Activated gamma-delta T cell (primary cell): ENCODE results near the gene MYBPH.

ENCODE experiments used
- DNase-seq: peaks from one replicate; lab custom pipeline; 2025; lab: John Stamatoyannopoulos, UW
- total RNA-seq, 2 donors: gene quantifications; one replicate each; lab custom pipeline; 2026; lab: John Stamatoyannopoulos, UW

Gene MYBPH
- 0 reads per million in 2 donors for total RNA-seq

DNA sequence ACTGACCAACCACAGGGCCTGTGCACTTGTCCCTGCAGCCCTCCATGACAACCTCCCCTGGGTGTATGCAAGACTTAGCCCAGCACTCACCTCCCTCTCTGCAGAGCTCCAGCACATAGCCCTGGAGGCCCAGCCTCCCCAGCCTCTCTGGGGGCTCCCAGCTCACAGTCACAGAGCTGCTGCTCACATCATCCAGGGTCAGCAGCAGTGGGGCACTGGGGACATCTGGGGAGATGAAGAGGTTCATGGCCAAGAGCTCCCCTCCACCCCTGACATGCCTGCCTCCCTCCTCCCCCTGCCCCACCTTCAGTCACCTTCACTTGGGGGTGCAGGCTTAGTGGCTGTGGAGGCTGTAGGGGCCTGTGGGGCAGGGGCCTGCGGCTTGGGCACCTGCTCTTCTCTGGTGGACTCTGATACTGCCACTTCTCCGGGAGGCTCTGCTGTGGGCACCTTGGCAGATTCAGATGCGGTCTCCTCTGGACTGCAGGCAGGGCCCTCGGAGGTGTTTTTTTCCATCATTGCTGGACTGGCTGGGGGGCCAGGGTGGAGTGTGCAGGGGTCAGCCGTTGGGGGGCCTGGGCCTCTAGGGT lies at the start of gene MYBPH:
MYBPH (minus strand) TSS at position 590 of the 590 bp plus-strand sequence; CDS start at position 519, 71 bp downstream.
- DNase-seq, result no peak

DNA sequence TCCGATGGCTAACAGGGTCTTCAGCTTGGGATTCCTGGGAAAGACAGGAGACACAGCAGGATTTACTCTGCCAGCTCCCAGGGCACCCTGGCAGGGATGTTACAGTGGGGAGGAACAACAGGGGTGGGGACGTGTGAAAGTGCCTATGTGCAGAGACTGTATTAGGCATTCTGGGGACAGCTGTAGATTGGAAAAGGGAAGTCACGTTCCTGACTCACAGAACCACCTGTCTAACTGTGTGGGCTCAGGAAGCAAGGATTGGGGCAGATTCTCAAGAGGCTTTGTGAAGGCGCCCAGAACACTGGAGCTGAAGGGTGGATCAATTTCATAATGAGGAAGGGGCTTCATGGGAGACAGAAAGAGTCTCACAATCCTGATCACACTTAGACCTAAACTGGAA lies 49.4 kb upstream of the MYBPH start:
- no peak for DNase-seq

GRCh38 chr1:203223012-203223775 lies 47.6 kb upstream of the MYBPH start:
- no peak for DNase-seq

DNA sequence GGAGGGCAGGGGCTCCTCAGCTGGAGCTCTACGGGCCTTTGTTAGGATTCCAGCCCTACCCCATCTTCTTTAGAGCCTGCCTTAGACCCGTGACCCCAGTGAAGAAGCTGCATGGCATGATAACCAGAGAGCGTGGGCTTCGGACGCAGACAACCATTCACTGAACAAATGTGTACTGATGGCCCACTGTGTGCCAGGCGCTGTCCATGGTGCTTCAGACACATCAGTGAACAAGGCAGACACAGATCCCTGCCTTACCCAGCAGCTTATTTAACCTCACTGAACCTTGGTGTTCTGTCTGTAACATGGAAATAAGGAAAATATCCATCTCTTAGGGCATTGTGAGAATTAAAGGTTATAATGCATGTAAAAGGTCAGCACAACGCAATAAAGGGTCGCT lies 44.3 kb upstream of the MYBPH start:
- DNase-seq, result no peak

DNA sequence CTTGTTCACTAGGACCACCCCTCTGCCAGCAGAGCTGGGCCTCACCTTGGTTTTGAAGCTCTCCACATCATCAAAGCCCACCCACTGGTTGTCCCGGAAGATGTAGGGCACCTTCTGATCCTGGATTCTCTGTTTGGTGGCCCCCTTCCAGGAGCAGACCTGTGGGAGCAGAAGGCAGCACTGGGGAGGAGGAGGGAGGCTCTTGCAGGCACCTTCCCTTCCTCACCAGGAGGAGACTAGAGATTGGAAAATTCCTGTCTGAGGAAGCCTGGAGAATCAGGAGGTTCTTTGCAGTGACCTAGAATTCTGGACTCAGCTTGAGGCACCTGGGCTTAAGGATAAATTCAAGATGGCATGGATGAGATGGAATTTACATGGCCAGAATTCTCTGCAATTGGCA lies 43.5 kb upstream of the MYBPH start:
- no peak for DNase-seq

DNA sequence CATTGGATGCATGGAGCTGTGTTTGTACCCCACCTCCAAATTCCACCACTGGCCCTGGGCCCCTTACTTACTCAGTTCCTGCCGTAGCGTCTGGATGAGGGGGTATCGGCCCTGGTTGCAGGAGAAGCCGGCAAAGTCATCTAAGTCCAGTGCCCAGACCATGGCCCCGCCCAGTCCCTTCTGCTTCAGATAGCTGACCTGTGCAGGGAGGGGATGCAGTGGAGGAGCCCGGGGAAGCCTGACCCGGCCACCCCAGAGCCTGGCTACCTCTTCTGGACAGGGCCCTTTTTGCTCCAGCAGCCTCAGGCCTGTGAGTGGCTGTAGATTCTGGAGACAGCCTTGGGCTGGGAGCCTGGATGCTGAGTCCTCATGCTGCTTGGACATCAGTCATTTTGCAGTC lies 42.0 kb upstream of the MYBPH start:
- DNase-seq, result no peak

DNA sequence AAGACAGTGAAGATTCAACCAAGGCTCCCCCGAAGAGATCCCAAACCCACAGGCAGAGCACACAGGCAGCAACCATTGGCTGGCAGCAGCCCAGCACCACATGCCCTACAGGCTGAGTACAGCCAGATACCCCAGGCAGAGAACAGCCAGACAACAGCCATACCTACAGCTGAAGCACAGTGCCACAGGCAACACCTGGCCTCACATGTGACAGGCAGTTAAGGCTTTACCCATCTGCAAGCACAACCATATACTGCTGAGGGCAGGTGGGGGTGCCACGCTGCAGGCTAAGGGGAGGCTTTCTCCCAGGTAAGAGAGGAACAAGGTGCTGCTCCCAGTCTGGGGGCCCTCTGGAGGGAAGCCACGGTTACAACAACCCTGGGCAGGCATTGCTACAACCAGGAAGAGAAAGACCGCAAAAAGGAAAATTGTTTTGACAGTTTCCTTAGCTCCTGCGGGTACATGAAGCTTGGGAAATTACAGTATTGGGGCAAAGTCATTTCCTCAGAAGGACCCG lies 41.6 kb upstream of the MYBPH start:
- no peak for DNase-seq

GRCh38 chr1:203216274-203217138 lies 40.9 kb upstream of the MYBPH start:
- no peak for DNase-seq

GRCh38 chr1:203215573-203215972 lies 39.9 kb upstream of the MYBPH start:
- DNase-seq, result no peak

- no peak for DNase-seq
These were observed 39.2 kb upstream of the MYBPH start for GRCh38 chr1:203214871-203215270.

GRCh38 chr1:203213126-203213525 lies 37.5 kb upstream of the MYBPH start:
- no peak for DNase-seq

GRCh38 chr1:203211812-203212211 lies 36.2 kb upstream of the MYBPH start:
- no peak for DNase-seq

DNA sequence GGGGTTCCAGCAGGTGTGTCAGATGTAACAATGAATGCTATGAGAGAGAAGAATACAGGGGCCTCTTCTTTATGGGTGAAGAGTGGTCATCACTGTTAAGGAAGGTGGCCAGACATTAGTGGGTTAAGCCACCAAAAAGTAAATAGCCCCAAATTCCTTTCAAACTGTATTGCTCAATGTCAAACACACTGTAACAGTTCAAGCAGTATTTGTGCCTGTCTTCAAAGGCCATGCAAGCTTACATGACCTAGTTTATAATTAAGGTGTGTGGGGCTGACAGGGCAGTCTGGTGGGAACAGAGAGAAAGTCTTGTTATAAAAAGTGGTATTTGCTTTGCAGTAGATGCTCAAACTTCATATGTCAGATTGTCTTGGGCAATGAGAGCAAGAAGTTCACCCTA lies 35.4 kb upstream of the MYBPH start:
- no peak for DNase-seq

DNA sequence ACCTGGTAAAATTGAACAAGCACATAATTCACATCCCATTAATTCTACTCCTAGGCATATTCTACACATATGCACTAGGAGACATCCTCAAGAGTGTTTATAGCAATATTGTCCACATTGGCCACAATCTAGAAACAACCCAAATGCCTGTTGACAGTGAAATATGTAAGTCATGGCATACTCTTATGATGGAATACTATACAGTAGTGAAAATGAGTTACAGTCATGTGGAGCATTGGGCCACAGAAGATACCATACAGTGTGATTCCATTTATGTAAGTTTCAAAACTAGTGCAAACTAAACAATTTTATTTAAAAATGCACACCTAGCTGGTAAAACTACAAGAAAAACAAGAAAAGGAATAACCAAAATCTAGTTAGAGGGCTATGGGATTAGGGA lies 34.7 kb upstream of the MYBPH start:
- DNase-seq, result no peak

GRCh38 chr1:203208181-203208580 lies 32.6 kb upstream of the MYBPH start:
- DNase-seq, result no peak

GRCh38 chr1:203207751-203208150 lies 32.1 kb upstream of the MYBPH start:
- no peak for DNase-seq

DNA sequence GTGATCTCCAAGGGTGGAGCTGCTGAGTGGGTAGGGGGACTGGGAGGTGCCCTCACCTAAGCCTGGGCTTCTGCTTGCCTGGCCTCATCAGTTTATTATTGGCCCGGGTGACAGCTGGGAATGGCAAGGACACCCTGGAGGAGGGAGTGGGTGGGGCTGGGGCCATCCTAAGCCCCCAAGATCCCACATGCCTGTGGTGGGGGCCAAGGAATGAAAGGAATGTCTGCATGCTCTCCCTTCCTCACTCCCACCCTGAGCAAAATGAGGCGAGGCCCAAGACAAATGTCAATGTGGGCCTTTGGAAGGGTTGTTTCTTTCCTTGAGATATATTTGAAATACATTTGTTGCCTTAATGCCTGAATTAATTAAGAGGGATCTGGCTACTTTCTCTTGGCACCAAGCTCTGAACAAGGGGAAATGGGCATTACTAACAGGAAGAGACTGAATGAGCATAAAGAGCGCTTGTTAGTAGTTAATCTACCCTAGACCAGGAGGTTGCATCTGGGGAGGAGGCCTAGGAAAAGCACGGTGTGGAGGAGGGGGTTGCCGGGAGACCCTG lies 30.6 kb upstream of the MYBPH start:
- no peak for DNase-seq

GRCh38 chr1:203204756-203205155 lies 29.1 kb upstream of the MYBPH start:
- DNase-seq, result no peak

DNA sequence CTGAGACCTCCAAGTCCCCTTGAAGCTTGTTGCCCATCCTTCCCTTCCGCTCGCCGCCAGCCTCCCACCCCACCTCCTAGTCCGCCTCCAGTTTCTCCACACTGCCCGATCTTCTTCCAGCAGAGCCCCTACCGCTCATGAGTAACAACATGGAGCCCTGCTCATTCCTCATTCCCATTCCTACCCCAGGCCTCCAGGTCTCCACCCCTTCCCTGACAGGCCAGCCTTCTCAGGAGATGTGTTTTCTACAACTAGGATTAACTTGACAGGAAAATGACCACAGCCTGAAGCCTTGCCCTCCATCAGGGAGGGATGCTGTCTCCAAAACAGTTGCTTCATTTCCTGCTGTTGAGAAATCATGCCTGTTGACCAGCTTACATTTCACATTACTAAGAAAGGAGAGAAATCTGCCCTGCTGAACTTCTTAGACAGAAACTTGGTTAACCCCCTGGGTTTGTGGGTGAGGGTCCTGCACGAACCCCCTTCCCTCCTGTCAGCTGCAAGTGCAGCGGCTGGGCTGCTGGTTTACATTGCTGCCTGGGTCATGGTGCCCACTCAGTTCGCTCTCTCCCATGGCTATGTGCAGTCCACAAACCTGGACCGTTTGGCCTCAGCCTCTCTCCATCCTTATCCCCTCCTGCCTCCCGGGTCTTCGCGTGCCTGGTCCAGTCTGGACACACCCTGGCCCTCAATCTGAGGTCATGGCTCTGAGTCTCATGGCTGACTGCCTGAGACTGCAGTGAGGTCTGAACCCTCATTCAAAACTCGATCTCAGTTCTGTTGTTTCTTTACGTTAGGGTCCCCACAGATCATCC lies 27.0 kb upstream of the MYBPH start:
- DNase-seq, result no peak

- DNase-seq, result no peak
These were observed 26.0 kb upstream of the MYBPH start for GRCh38 chr1:203201516-203202205.

- no peak for DNase-seq
These were observed 25.3 kb upstream of the MYBPH start for GRCh38 chr1:203200916-203201315.
